SK-N-SH treated with all-trans-retinoic acid at 6 μM for 48 hours (cell line): ENCODE measurements around the gene FHOD1.

Source experiments
- ATAC-seq: fragments of 200-7000 bp; cut with Tn5 transposase; 3 replicates; pipeline ENCODE4 v1.9.1; 2020; ENCODE audit warnings: mild to moderate bottlenecking, moderate library complexity
- BACH2 ChIP-seq: fragments of 250-450 bp; sonication (Bioruptor Pico); IDR thresholded peaks from 2 replicates; pipeline ENCODE4 v1.9.0; 2021; ENCODE audit warnings: mild to moderate bottlenecking, borderline replicate concordance
- CSDC2 ChIP-seq: fragments of 250-450 bp; sonication (Bioruptor Pico); IDR thresholded peaks from 2 replicates; pipeline ENCODE4 v1.5.0; 2020; ENCODE audit warnings: mild to moderate bottlenecking, moderate library complexity
- ESRRG ChIP-seq: fragments of 250-450 bp; sonication (Bioruptor Pico); IDR thresholded peaks from 2 replicates; pipeline ENCODE4 v1.6.1; 2021; ENCODE audit warnings: mild to moderate bottlenecking
- OSR1 ChIP-seq: fragments of 250-450 bp; sonication (Bioruptor Pico); IDR thresholded peaks from 2 replicates; pipeline ENCODE4 v1.8.0; 2022; ENCODE audit warnings: moderate library complexity, mild to moderate bottlenecking, inconsistent platforms
- PPARA ChIP-seq: fragments of 250-450 bp; sonication (Bioruptor Pico); IDR thresholded peaks from 2 replicates; pipeline ENCODE4 v1.5.0; 2020; ENCODE audit warnings: mild to moderate bottlenecking, borderline replicate concordance
- RARB ChIP-seq: fragments of 250-450 bp; sonication (Bioruptor Pico); IDR thresholded peaks from 2 replicates; pipeline ENCODE4 v1.8.0; 2021; ENCODE audit warnings: mild to moderate bottlenecking, moderate library complexity
- SNAI2 ChIP-seq: fragments of 250-450 bp; sonication (Bioruptor Pico); IDR thresholded peaks from 2 replicates; pipeline ENCODE4 v1.5.0; 2020; ENCODE audit warnings: mild to moderate bottlenecking, moderate library complexity
- TOX ChIP-seq: fragments of 250-450 bp; sonication (Bioruptor Pico); IDR thresholded peaks from 2 replicates; pipeline ENCODE4 v1.8.0; 2021; ENCODE audit warnings: mild to moderate bottlenecking, moderate library complexity, borderline replicate concordance
- TSHZ2 ChIP-seq: fragments of 250-450 bp; sonication (Bioruptor Pico); IDR thresholded peaks from 2 replicates; pipeline ENCODE4 v1.5.0; 2020; ENCODE audit warnings: mild to moderate bottlenecking, moderate library complexity
- ZNF565 ChIP-seq: fragments of 450-650 bp; formaldehyde crosslinking; conservative IDR thresholded peaks from 2 replicates; pipeline ENCODE4 v1.5.0; 2020; ENCODE audit warnings: low read depth, mild to moderate bottlenecking, moderate library complexity
- ZNF70 ChIP-seq: fragments of 450-650 bp; formaldehyde crosslinking; IDR thresholded peaks from 2 replicates; pipeline ENCODE4 v1.5.0; 2020; ENCODE audit warnings: mild to moderate bottlenecking, moderate library complexity
- TF ChIP-seq, protein P1 (sequence below): fragments of 250-450 bp; sonication (Bioruptor Pico); IDR thresholded peaks from 2 replicates; pipeline ENCODE4 v1.8.0; 2020; ENCODE audit warnings: mild to moderate bottlenecking, moderate library complexity, borderline replicate concordance
- TF ChIP-seq, protein P2 (sequence below): fragments of 250-450 bp; sonication (Bioruptor Pico); IDR thresholded peaks from 2 replicates; pipeline ENCODE4 v1.5.1; 2020; ENCODE audit warnings: low read depth, mild to moderate bottlenecking, moderate library complexity

FHOD1 gene

GRCh38 chr16:67181346-67181745, 65.9 kb downstream of the FHOD1 start (continued):
- TF ChIP-seq TSHZ2 (CRISPR knock-in tag): no peak
- TF ChIP-seq, all 23 proteins: peak for 0

DNA sequence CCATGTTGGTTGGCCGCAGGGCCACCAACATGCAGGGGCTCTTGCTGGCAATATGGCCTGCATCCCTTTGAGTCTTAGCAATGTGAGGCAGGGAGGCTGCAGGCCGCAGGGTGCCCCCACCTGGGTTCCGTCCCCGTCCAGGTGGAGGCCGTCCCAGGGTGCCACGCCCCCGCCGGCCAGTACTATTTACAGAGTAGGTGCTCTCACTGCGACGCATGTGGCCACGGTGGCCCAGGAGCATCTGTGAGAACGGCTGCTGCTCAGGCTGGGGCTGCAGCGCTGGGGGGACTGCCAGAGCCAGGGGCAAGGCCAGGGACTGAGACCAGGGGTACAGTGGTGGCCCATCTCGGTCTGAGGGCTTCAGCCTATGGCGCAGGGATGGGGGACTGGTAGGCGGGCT, 67.1 kb downstream of the FHOD1 start:
- no peak for ATAC-seq
- TF ChIP-seq BACH2 (no peak), TOX (CRISPR knock-in tag) (no peak), RARB (CRISPR knock-in tag) (no peak), ZNF70 (no peak), PPARA (CRISPR knock-in tag) (no peak), OSR1 (CRISPR knock-in tag) (no peak), SNAI2 (CRISPR knock-in tag) (no peak), CSDC2 (no peak), ZNF565 (no peak), ESRRG (CRISPR knock-in tag) (no peak)
- TF ChIP-seq, protein P1, sequence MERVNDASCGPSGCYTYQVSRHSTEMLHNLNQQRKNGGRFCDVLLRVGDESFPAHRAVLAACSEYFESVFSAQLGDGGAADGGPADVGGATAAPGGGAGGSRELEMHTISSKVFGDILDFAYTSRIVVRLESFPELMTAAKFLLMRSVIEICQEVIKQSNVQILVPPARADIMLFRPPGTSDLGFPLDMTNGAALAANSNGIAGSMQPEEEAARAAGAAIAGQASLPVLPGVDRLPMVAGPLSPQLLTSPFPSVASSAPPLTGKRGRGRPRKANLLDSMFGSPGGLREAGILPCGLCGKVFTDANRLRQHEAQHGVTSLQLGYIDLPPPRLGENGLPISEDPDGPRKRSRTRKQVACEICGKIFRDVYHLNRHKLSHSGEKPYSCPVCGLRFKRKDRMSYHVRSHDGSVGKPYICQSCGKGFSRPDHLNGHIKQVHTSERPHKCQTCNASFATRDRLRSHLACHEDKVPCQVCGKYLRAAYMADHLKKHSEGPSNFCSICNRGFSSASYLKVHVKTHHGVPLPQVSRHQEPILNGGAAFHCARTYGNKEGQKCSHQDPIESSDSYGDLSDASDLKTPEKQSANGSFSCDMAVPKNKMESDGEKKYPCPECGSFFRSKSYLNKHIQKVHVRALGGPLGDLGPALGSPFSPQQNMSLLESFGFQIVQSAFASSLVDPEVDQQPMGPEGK (CRISPR knock-in tag): no peak
- TF ChIP-seq, protein P2, sequence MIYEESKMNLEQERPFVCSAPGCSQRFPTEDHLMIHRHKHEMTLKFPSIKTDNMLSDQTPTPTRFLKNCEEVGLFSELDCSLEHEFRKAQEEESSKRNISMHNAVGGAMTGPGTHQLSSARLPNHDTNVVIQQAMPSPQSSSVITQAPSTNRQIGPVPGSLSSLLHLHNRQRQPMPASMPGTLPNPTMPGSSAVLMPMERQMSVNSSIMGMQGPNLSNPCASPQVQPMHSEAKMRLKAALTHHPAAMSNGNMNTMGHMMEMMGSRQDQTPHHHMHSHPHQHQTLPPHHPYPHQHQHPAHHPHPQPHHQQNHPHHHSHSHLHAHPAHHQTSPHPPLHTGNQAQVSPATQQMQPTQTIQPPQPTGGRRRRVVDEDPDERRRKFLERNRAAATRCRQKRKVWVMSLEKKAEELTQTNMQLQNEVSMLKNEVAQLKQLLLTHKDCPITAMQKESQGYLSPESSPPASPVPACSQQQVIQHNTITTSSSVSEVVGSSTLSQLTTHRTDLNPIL (CRISPR knock-in tag): no peak

GRCh38 chr16:67179421-67180080, 67.7 kb downstream of the FHOD1 start:
- ATAC-seq: no peak
- TF ChIP-seq BACH2: no peak
- TF ChIP-seq TOX (CRISPR knock-in tag): no peak
- TF ChIP-seq, all 23 proteins: peak for 0
